ENCODE data around the gene PCGF2.

DNA sequence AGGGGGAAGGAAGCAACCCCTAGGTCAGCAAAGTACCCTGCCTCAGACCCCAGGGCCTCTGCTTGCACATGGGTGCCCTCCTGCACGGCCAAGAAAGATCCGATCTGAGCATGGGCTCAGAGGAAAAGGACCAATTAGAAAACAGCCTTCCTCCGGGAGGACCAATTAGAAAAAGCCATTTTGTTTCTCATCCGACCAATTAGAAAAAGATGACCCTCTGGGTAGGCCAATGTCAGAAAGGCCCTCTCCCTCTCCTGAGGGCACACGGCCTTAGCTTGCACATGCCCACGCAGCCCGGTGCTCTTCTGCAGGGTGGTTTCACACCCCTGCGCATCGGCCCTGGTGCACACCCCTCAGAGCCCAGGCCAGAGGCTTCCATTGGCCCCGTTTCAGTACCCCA is 23.1 kb downstream of the PCGF2 start:
- TF ChIP-seq TCF7L2 (IDR thresholded peaks at IDR 0.05; ENCODE audit: low read depth, low read length) (no peak), CTCF (IDR thresholded peaks at IDR 0.05) (no peak)
